H1 (cell line): ENCODE measurements around the gene FAH. TPM values are rescaled to one million over a fixed set of nuclear protein-coding genes. Genes with fewer than 3 reads are reported as not detected.

Experiments
- CTCF ChIA-PET: fragments of 300-600 bp; sonication (Branson Sonifier 250); formaldehyde crosslinking; loops from one replicate; lab custom pipeline; 2021; ENCODE audit not compliant: partially characterized antibody; lab: Charles Lee
- POLR2A ChIA-PET: fragments of 300-600 bp; sonication (Branson Sonifier 250); formaldehyde crosslinking; loops from one replicate; lab custom pipeline; 2021; ENCODE audit warnings: inconsistent platforms; ENCODE audit not compliant: partially characterized antibody; lab: Charles Lee
- DNase-seq, 2 experiments: peaks; one replicate each; pipeline versions ENCODE4 v3.0.0 to v3.0.0-alpha.2; 2010 to 2022; ENCODE audit warnings: low spot score in 2 of 2, low read depth in 1 of 2, mixed read lengths in 1 of 2
- FAIRE-seq: peaks from 2 replicates; lab custom pipeline; 2011; peaks lifted over from hg19 to GRCh38; lab: Jason Lieb, UNC
- H2AFZ ChIP-seq: 2 replicates; pipeline ENCODE4 v1.8.1; 2012; ENCODE audit warnings: low read length, inconsistent platforms
- H2AK5ac ChIP-seq: 2 replicates; pipeline ENCODE4 v1.6.1; 2013; ENCODE audit warnings: low read depth, low read length
- H2BK120ac ChIP-seq: replicated peaks from 2 replicates; pipeline ENCODE3; 2013; ENCODE audit warnings: low read depth, low read length, inconsistent platforms
- H2BK12ac ChIP-seq: 2 replicates; pipeline ENCODE4 v1.6.1; 2013; ENCODE audit warnings: low read depth, low read length
- H2BK15ac ChIP-seq: 2 replicates; pipeline ENCODE4 v1.6.1; 2013; ENCODE audit warnings: low read length
- H2BK20ac ChIP-seq: 2 replicates; pipeline ENCODE4 v1.6.1; 2013; ENCODE audit warnings: low read length
- H2BK5ac ChIP-seq: 2 replicates; pipeline ENCODE4 v1.6.1; 2013; ENCODE audit warnings: low read depth, low read length
- H3K14ac ChIP-seq: 2 replicates; pipeline ENCODE4 v1.6.1; 2013; ENCODE audit warnings: inconsistent platforms; ENCODE audit not compliant: insufficient read length
- H3K18ac ChIP-seq: 2 replicates; pipeline ENCODE4 v1.6.1; 2013; ENCODE audit warnings: low read length; ENCODE audit errors: extremely low read depth
- H3K23ac ChIP-seq: 2 replicates; pipeline ENCODE4 v1.6.1; 2013; ENCODE audit warnings: inconsistent platforms; ENCODE audit not compliant: insufficient read length
- H3K23me2 ChIP-seq: 2 replicates; pipeline ENCODE4 v1.6.1; 2013; ENCODE audit warnings: low read depth, low read length
- H3K27ac ChIP-seq: 2 replicates; pipeline ENCODE4 v1.6.1; 2011; ENCODE audit warnings: low read depth, low read length, inconsistent platforms
- H3K27me3 ChIP-seq, 4 experiments: replicated peaks in 1 of 4; 1 replicate in 1 of 4; 2 replicates in 3 of 4; pipeline versions ENCODE4 v1.6.1 to v1.8.1; 2011 to 2013; ENCODE audit warnings: low read length in 3 of 4, mild to moderate bottlenecking in 3 of 4, inconsistent platforms in 2 of 4, mixed read lengths in 2 of 4, moderate library complexity in 1 of 4; ENCODE audit not compliant: control insufficient read depth in 3 of 4, insufficient read depth in 3 of 4; ENCODE audit errors: extremely low read depth in 1 of 4
- H3K36me3 ChIP-seq, 4 experiments: 2 replicates each; pipeline versions ENCODE4 v1.6.1 to v1.8.1; 2011 to 2013; ENCODE audit warnings: mild to moderate bottlenecking in 4 of 4, low read length in 3 of 4, moderate library complexity in 2 of 4, control low read depth in 1 of 4, inconsistent platforms in 1 of 4; ENCODE audit not compliant: insufficient read depth in 4 of 4, control insufficient read depth in 2 of 4
- H3K4ac ChIP-seq: replicated peaks from 2 replicates; pipeline ENCODE3; 2013; ENCODE audit warnings: low read length, low read depth, mixed read lengths, inconsistent platforms; ENCODE audit not compliant: insufficient read length
- H3K4me1 ChIP-seq, 4 experiments: replicated peaks in 1 of 4; 1 replicate in 1 of 4; 2 replicates in 3 of 4; pipeline versions ENCODE4 v1.6.1 to v1.8.1; 2011 to 2013; ENCODE audit warnings: low read length in 3 of 4, inconsistent platforms in 2 of 4, mixed read lengths in 1 of 4; ENCODE audit not compliant: insufficient read depth in 4 of 4, control insufficient read depth in 3 of 4
- H3K4me2 ChIP-seq, 2 experiments: 2 replicates each; pipeline versions ENCODE4 v1.6.1 to v1.8.1; 2011 to 2013; ENCODE audit warnings: low read depth in 2 of 2, low read length in 2 of 2, control low read depth in 1 of 2, inconsistent platforms in 1 of 2, mild to moderate bottlenecking in 1 of 2; ENCODE audit not compliant: insufficient read depth in 1 of 2
- H3K4me3 ChIP-seq, 4 experiments: fragments of 200-600, 300-600 bp in 1 of 4; sonication (generic), shearing (Covaris generic), sonication (Bioruptor Twin) in 1 of 4; 2 replicates each; pipeline versions ENCODE4 v1.5.1 to v1.8.1; 2011 to 2016; ENCODE audit warnings: low read length in 4 of 4, low read depth in 3 of 4, control low read depth in 2 of 4, inconsistent platforms in 2 of 4, mild to moderate bottlenecking in 2 of 4, mixed read lengths in 1 of 4, moderate library complexity in 1 of 4; ENCODE audit not compliant: insufficient read depth in 2 of 4; ENCODE audit errors: extremely low read depth in 1 of 4
- H3K56ac ChIP-seq: replicated peaks from 2 replicates; pipeline ENCODE3; 2013; ENCODE audit warnings: low read depth, mild to moderate bottlenecking, mixed read lengths, low read length, inconsistent platforms; ENCODE audit not compliant: insufficient read length
- H3K79me1 ChIP-seq: 2 replicates; pipeline ENCODE4 v1.6.1; 2013; ENCODE audit warnings: low read depth, low read length, control low read depth
- H3K79me2 ChIP-seq, 2 experiments: 2 replicates each; pipeline versions ENCODE4 v1.6.1 to v1.8.1; 2012 to 2013; ENCODE audit warnings: low read length in 2 of 2, mild to moderate bottlenecking in 2 of 2, inconsistent platforms in 1 of 2; ENCODE audit not compliant: insufficient read depth in 2 of 2, control insufficient read depth in 1 of 2
- H3K9ac ChIP-seq, 4 experiments: replicated peaks in 1 of 4; 1 replicate in 1 of 4; 2 replicates in 3 of 4; pipeline versions ENCODE4 v1.6.1 to v1.8.1; 2011 to 2013; ENCODE audit warnings: low read depth in 3 of 4, low read length in 3 of 4, control low read depth in 2 of 4, mild to moderate bottlenecking in 2 of 4, moderate library complexity in 2 of 4, inconsistent platforms in 1 of 4; ENCODE audit errors: extremely low read depth in 1 of 4
- H3K9me3 ChIP-seq, 2 experiments: 2 replicates each; pipeline versions ENCODE4 v1.6.1 to v1.8.1; 2012 to 2013; ENCODE audit warnings: mild to moderate bottlenecking in 2 of 2, moderate library complexity in 2 of 2, control low read depth in 1 of 2, inconsistent platforms in 1 of 2, low read depth in 1 of 2, low read length in 1 of 2, mixed read lengths in 1 of 2; ENCODE audit not compliant: insufficient read depth in 2 of 2
- H4K20me1 ChIP-seq, 2 experiments: replicated peaks in 1 of 2; 2 replicates each; pipeline versions ENCODE3 to v1.8.1; 2011 to 2013; ENCODE audit warnings: inconsistent platforms in 2 of 2, low read length in 2 of 2, mild to moderate bottlenecking in 1 of 2; ENCODE audit not compliant: insufficient read depth in 2 of 2, control insufficient read depth in 1 of 2
- H4K5ac ChIP-seq: 2 replicates; pipeline ENCODE4 v1.6.1; 2013; ENCODE audit warnings: low read length, low read depth, mixed read lengths, inconsistent platforms; ENCODE audit not compliant: insufficient read length
- H4K8ac ChIP-seq: 2 replicates; pipeline ENCODE4 v1.8.0; 2013; ENCODE audit warnings: mild to moderate bottlenecking, moderate library complexity, low read length, inconsistent platforms; ENCODE audit not compliant: insufficient read depth; ENCODE audit errors: extremely low read depth
- H4K91ac ChIP-seq: replicated peaks from 2 replicates; pipeline ENCODE3; 2013; ENCODE audit warnings: low read length, mixed read lengths, inconsistent platforms; ENCODE audit not compliant: insufficient read length
- BCL11A ChIP-seq, 2 experiments: IDR thresholded peaks; one replicate each; pipeline ENCODE4 v1.6.1; 2011; ENCODE audit warnings: low read depth in 2 of 2, low read length in 2 of 2, mild to moderate bottlenecking in 2 of 2
- CBX8 ChIP-seq: fragments of 300-800, 300-1000 bp; sonication (generic); IDR thresholded peaks from 2 replicates; pipeline ENCODE4 v1.7.1; 2016; ENCODE audit warnings: low read depth, low read length, borderline replicate concordance
- CREB1 ChIP-seq: IDR thresholded peaks from 2 replicates; pipeline ENCODE4 v1.6.1; 2012; ENCODE audit warnings: inconsistent platforms
- EP300 ChIP-seq, 2 experiments: IDR thresholded peaks; 1 replicate in 1 of 2; 2 replicates in 1 of 2; pipeline ENCODE4 v1.6.1; 2011 to 2012; ENCODE audit warnings: low read depth in 2 of 2, low read length in 2 of 2, mild to moderate bottlenecking in 2 of 2, borderline replicate concordance in 1 of 2, inconsistent platforms in 1 of 2, moderate library complexity in 1 of 2
- HDAC2 ChIP-seq, 2 experiments: fragments of 300-600 bp in 1 of 2; sonication (generic) in 1 of 2; IDR thresholded peaks; 2 replicates each; pipeline ENCODE4 v1.6.1; 2011 to 2012; ENCODE audit warnings: low read depth in 2 of 2, low read length in 2 of 2, mild to moderate bottlenecking in 2 of 2, moderate library complexity in 2 of 2, borderline replicate concordance in 1 of 2, inconsistent platforms in 1 of 2
- HDAC6 ChIP-seq: IDR thresholded peaks from one replicate; pipeline ENCODE4 v1.7.1; 2012; ENCODE audit warnings: low read depth, mild to moderate bottlenecking, inconsistent platforms, low read length, moderate library complexity
- RNF2 ChIP-seq: fragments of 200-900, 300-1000 bp; sonication (generic); IDR thresholded peaks from 2 replicates; pipeline ENCODE4 v1.7.1; 2016; ENCODE audit warnings: borderline replicate concordance, low read depth, mild to moderate bottlenecking, antibody characterized with exemption, low read length; ENCODE audit not compliant: poor library complexity, severe bottlenecking; ENCODE audit errors: missing control alignments
- SIX5 ChIP-seq: IDR thresholded peaks from 2 replicates; pipeline ENCODE4 v1.6.1; 2011; ENCODE audit warnings: mild to moderate bottlenecking, low read depth, low read length
- SRF ChIP-seq: IDR thresholded peaks from 2 replicates; pipeline ENCODE4 v1.6.1; 2011; ENCODE audit warnings: mild to moderate bottlenecking, low read depth, low read length, moderate library complexity
- TEAD4 ChIP-seq: IDR thresholded peaks from 2 replicates; pipeline ENCODE4 v1.6.1; 2012; ENCODE audit warnings: low read depth, low read length, inconsistent platforms, mixed read lengths
- WGBS, 2 experiments: shearing (Covaris generic) in 1 of 2; methylation state at CpG; one replicate each; pipeline versions ENCODE4 v1.1.6 to v1.1.7; 2013 to 2015; ENCODE audit warnings: low lambda C conversion rate in 2 of 2, mixed read lengths in 2 of 2, inconsistent platforms in 1 of 2, low coverage in 1 of 2, missing lambda C conversion rate in 1 of 2; ENCODE audit not compliant: insufficient replicate concordance in 2 of 2, insufficient coverage in 1 of 2, insufficient read length in 1 of 2; ENCODE audit errors: extremely low coverage in 1 of 2, missing lambda C conversion rate in 1 of 2; 5-methylcytosine and 5-hydroxymethylcytosine counted together
- polyA plus RNA-seq, 7 experiments: library from polyadenylated mRNA; depleted of rRNA in 3 of 7; stranded (reverse) in 5 of 7; unstranded in 2 of 7; fragments of >200 nt in 5 of 7; fragments of 200-250 nt in 2 of 7; gene quantifications; 1 replicate in 5 of 7; 2 replicates in 1 of 7; 4 replicates in 1 of 7; pipeline versions ENCODE4 v1.2.1 to v1.2.3, GENCODE V29; 2011 to 2013; ENCODE audit warnings: missing spikeins in 2 of 7, mixed read lengths in 2 of 7
- total RNA-seq: library from RNA; stranded (reverse); fragmentation: NEBNext Ultra II Directional; extraction: Animal tissue kit (Norgen Biotek cat#: 25700); gene quantifications from 2 replicates; pipeline ENCODE4 v1.2.1, GENCODE V29; 2021

The FAH gene
- total and polyA plus RNA-seq, 2 of the 8 experiments (the other 6 are each of a cell fraction or from before 2014, with no cell fraction given), result 20.0 to 21.7 TPM

GRCh38 chr15:80186597-80186996 lies 33.8 kb downstream of the FAH start:
- no peaks in the 10 kb centered on the region for H3K27me3 ChIP-seq
- no peak overlapping the region for H3K9ac ChIP-seq
- H4K5ac ChIP-seq, result no peak overlapping the region
- H2AFZ ChIP-seq, result no peak overlapping the region
- no peak overlapping the region for H4K91ac ChIP-seq
- H3K4me3 ChIP-seq, result no peak overlapping the region
- no peak overlapping the region for H3K4me2 ChIP-seq
- no peak overlapping the region for H2BK120ac ChIP-seq
- peaks cover 0 to 7% (median 2%) of the 10 kb centered on the region in 4 experiments; a peak in 3 of 8 replicates for H3K36me3 ChIP-seq
- H2AK5ac ChIP-seq, result no peak overlapping the region
- no peak overlapping the region for H2BK5ac ChIP-seq
- H3K23ac ChIP-seq, result no peak overlapping the region
- ChIA-PET POLR2A (no interaction called here), CTCF (interaction anchor here (1.1 to 2.0 kb wide), 3 partner anchors 48 to 336 kb away, joined by 3 to 7 read pairs (median 5); no protein-coding TSS in a partner anchor)
- no peaks in the 10 kb centered on the region for H4K20me1 ChIP-seq
- no peak overlapping the region for H3K4ac ChIP-seq
- no peak overlapping the region for H3K14ac ChIP-seq
- DNase-seq (no peak), FAIRE-seq (no peak)
- no peak overlapping the region for H3K56ac ChIP-seq
- H3K79me1 ChIP-seq, result no peaks in the 10 kb centered on the region
- 91% methylated on average over 1 of the region's 1 CpG; no CpG with 5 or more reads in 1 of the 2 experiments for WGBS, 2 experiments
- H2BK20ac ChIP-seq, result no peak overlapping the region
- no peaks in the 10 kb centered on the region for H3K4me1 ChIP-seq
- no peak overlapping the region for H3K18ac ChIP-seq
- H3K27ac ChIP-seq, result no peak overlapping the region
- H4K8ac ChIP-seq, result no peak overlapping the region
- H3K79me2 ChIP-seq, result no peaks in the 10 kb centered on the region
- no peak overlapping the region for H2BK15ac ChIP-seq
- H2BK12ac ChIP-seq, result no peak overlapping the region
- no peak for TF ChIP-seq RNF2
- no peak for TF ChIP-seq HDAC2 (IDR thresholded peaks at IDR 0.05; ENCODE audit: borderline replicate concordance in 1 of 2, low read depth in 2 of 2, low read length in 2 of 2)
- no peak for TF ChIP-seq CREB1
- TF ChIP-seq HDAC6, result no peak
- no peak for TF ChIP-seq TEAD4
- TF ChIP-seq CBX8, result no peak
- no peak for TF ChIP-seq EP300 (IDR thresholded peaks at IDR 0.05; ENCODE audit: borderline replicate concordance in 1 of 2, low read depth in 2 of 2, low read length in 2 of 2)
- TF ChIP-seq BCL11A (IDR thresholded peaks at IDR 0.05; ENCODE audit: low read depth in 2 of 2, low read length in 2 of 2), result no peak
- TF ChIP-seq SRF, result no peak
- no peak for TF ChIP-seq SIX5
- no peaks in the 10 kb centered on the region for H3K9me3 ChIP-seq
- no peaks in the 10 kb centered on the region for H3K23me2 ChIP-seq
